ENCODE measurements around the gene HNRNPM. TPM values are rescaled to one million over a fixed set of nuclear protein-coding genes. Genes with fewer than 3 reads are reported as not detected.
A peak's percentile ranks its signal among the peaks of the same experiment; 100 is the strongest.

The HNRNPM gene
- total RNA-seq, 1 donor from 2014 or later = 152 TPM

DNA sequence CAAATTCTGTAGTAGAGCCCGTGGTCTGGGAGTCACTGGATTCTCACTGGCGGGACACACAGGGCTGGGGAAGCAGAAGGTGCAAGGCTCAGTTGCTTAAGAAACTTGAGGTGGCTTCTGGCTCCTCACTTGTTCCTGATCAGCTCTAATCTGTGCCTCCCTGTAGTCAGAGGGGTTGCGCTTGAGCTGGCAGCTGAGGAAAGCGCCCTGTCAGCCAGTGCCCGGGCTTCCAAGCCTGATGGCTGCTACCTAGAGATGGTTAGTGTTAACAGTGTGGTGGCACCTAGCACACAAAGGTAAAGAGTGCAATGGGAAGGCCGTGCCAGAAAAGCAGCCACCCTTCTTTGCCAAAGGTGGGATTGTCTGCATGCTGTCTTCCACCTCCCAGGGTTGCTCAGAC lies 8.8 kb downstream of the HNRNPM start:
- intact Hi-C loops (cut with DNase I) = no loop called here
- Histone ChIP-seq H3K36me3 (peaks cover 34% of the 10 kb centered on the region), H3K4me1 (peaks cover 89% of the 10 kb centered on the region), H3K4me3 (no peak overlapping the region), H3K27me3 (ENCODE audit: low read depth) (no peaks in the 10 kb centered on the region), H3K9me3 (no peaks in the 10 kb centered on the region), H3K27ac (no peak overlapping the region)
- TF ChIP-seq, protein P1, sequence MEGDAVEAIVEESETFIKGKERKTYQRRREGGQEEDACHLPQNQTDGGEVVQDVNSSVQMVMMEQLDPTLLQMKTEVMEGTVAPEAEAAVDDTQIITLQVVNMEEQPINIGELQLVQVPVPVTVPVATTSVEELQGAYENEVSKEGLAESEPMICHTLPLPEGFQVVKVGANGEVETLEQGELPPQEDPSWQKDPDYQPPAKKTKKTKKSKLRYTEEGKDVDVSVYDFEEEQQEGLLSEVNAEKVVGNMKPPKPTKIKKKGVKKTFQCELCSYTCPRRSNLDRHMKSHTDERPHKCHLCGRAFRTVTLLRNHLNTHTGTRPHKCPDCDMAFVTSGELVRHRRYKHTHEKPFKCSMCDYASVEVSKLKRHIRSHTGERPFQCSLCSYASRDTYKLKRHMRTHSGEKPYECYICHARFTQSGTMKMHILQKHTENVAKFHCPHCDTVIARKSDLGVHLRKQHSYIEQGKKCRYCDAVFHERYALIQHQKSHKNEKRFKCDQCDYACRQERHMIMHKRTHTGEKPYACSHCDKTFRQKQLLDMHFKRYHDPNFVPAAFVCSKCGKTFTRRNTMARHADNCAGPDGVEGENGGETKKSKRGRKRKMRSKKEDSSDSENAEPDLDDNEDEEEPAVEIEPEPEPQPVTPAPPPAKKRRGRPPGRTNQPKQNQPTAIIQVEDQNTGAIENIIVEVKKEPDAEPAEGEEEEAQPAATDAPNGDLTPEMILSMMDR (IDR thresholded peaks at IDR 0.05) = no peak
- ATAC-seq (no peak), DNase-seq (no peak)

DNA sequence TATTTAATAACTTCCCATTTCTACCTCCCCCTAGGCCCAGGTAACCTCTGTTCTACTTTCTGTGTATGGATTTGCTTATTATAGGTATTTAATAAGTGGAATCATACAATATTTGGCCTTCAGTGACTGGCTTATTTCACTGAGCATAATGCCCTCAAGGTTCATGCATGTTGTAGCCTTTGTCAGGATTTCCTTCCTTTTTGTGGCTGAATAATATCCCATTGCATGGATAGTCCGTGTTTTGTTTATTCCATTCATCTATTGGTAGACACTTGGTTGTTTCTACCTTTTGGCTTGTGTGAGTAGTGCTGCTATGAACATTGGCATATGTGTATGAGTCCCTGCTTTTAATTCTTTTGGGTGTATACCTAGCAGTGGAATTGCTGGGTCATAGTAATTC lies 9.4 kb downstream of the HNRNPM start:
- Histone ChIP-seq H3K27ac (no peak overlapping the region), H3K4me3 (no peak overlapping the region), H3K36me3 (peaks cover 34% of the 10 kb centered on the region), H3K27me3 (ENCODE audit: low read depth) (no peaks in the 10 kb centered on the region), H3K4me1 (peaks cover 89% of the 10 kb centered on the region), H3K9me3 (no peaks in the 10 kb centered on the region)
- intact Hi-C loops (cut with DNase I) = no loop called here
- ATAC-seq = no peak
- TF ChIP-seq, protein P1 (IDR thresholded peaks at IDR 0.05) = no peak
- no peak for DNase-seq

DNA sequence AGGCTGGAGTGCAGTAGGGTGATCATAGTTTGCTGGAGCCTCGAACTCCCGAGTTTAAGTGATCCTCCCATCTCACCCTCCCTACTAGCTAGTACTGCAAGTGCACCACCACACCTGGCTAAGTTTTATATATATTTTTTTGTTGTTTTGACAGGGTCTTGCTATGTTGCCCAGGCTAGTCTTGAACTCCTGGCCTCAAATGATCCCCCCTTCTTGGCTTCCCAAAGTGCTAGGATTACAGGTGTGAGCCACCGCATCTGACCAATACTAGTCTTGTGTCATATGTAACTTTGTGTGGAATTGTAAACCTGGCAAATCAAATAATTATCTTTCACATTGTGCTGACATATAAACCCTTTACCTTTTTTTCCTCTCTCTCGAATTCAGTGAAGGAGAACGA lies 10.2 kb downstream of the HNRNPM start:
- no peak for ATAC-seq

DNA sequence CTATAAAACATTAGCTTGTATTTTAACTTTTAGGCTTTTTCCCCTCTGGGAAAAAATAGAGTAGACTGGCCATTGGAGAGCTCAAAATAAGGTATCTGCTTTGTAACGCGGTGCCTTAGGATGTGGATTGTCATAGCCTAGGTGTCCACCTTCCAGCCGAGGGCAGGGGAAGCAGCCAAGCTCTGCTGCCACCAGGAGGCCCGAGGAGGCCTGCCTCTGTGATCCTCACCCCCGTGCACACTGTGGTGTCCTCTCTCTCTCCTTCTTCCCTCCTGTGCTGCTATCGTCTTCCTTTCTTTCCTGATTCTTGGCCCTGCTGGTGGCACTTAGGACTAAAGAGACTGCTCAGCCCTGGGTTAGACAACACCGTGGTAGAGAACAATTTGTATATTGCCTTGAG lies 11.3 kb downstream of the HNRNPM start:
- H3K36me3 ChIP-seq = peaks cover 41% of the 10 kb centered on the region
- no peaks in the 10 kb centered on the region for H3K27me3 ChIP-seq (ENCODE audit: low read depth)
- no peaks in the 10 kb centered on the region for H3K9me3 ChIP-seq
- peaks cover 91% of the 10 kb centered on the region for H3K4me1 ChIP-seq
- no peak overlapping the region for H3K4me3 ChIP-seq
- TF ChIP-seq, protein P1 (IDR thresholded peaks at IDR 0.05) = peak; percentile 9
- DNase-seq (no peak), ATAC-seq (no peak)
- no peak overlapping the region for H3K27ac ChIP-seq
- intact Hi-C loops (cut with DNase I) = no loop called here

More for the DNA sequence above, 10.2 kb downstream of the HNRNPM start:
- Histone ChIP-seq H3K4me1 (peaks cover 91% of the 10 kb centered on the region), H3K27ac (no peak overlapping the region), H3K27me3 (ENCODE audit: low read depth) (no peaks in the 10 kb centered on the region), H3K4me3 (no peak overlapping the region), H3K36me3 (peaks cover 36% of the 10 kb centered on the region), H3K9me3 (no peaks in the 10 kb centered on the region)
- no peak for DNase-seq
- intact Hi-C loops (cut with DNase I) = no loop called here
- TF ChIP-seq, protein P1 (IDR thresholded peaks at IDR 0.05) = no peak

DNA sequence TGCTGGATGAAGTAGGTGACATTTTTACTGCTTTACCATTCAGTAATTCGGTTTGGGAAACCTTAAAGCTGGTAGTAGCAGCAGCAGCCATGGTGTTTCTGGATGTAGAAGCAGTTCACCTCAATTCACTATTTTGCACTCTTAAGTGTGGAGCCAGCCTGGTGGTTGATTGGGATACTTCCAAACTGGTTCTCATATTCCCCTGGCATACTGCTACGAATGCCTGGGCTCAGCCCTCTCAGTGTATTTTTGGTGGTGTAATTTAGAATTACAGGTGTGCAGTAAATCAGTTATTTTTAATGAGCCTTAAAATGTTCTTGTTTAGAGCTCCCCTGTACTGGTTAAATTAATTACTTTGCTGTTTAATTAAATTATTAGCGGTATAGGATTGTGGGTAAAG lies 12.4 kb downstream of the HNRNPM start:
- H3K4me3 ChIP-seq = no peak overlapping the region
- no peak for ATAC-seq
- intact Hi-C loops (cut with DNase I) = no loop called here
- H3K9me3 ChIP-seq = no peaks in the 10 kb centered on the region
- peaks cover 47% of the 10 kb centered on the region for H3K36me3 ChIP-seq
- TF ChIP-seq, protein P1 (IDR thresholded peaks at IDR 0.05) = no peak
- no peaks in the 10 kb centered on the region for H3K27me3 ChIP-seq (ENCODE audit: low read depth)
- H3K4me1 ChIP-seq = peaks cover 91% of the 10 kb centered on the region
- no peak for DNase-seq
- no peak overlapping the region for H3K27ac ChIP-seq

DNA sequence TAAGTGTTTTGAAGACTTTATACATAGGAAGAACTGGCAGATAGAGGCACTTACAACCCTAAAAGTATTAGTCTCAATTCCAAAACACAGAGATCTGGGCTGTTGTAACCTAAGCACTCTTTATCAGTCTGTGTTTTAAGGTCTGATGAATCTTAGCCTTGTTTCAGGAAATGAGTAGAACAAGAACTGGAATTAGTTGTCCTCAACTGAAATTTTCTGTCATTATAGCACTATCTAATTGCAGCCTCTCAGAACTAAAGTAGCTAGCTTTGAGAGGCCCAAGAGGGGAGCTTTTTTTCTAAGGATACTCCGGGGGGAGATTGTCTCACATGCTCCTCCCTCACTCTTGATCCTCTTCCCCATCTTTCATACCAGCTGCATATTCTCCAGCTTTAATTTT lies 13.1 kb downstream of the HNRNPM start:
- Histone ChIP-seq H3K27ac (no peak overlapping the region), H3K4me1 (peaks cover 91% of the 10 kb centered on the region), H3K27me3 (ENCODE audit: low read depth) (no peaks in the 10 kb centered on the region), H3K36me3 (peaks cover 47% of the 10 kb centered on the region), H3K9me3 (no peaks in the 10 kb centered on the region), H3K4me3 (no peak overlapping the region)
- intact Hi-C loops (cut with DNase I) = no loop called here
- ATAC-seq = no peak
- TF ChIP-seq, protein P1 (IDR thresholded peaks at IDR 0.05) = no peak
- DNase-seq = no peak

All from lower lobe of right lung (tissue), 2 donors.